NCI-H524 treated with DMSO at 0.1 percent for 48 hours (cell line): ENCODE data around the gene WNK2.
"Not testable (repeated sequence)": the region's sequence is repeated elsewhere in the genome, so short reads cannot be mapped to it uniquely, and the experiment has no call there.

Experiments
- DNase-seq: peaks from one replicate; lab custom pipeline; 2025; lab: John Stamatoyannopoulos, UW

WNK2 gene

GRCh38 chr9:93336720-93337119 is 152.8 kb downstream of the WNK2 start:
- no peak for DNase-seq

GRCh38 chr9:93338196-93338595 is 154.3 kb downstream of the WNK2 start:
- DNase-seq, result not testable (repeated sequence)

GRCh38 chr9:93340091-93340490 is 156.2 kb downstream of the WNK2 start:
- no peak for DNase-seq

- not testable (repeated sequence) for DNase-seq
Measured at GRCh38 chr9:93341820-93342219, 157.9 kb downstream of the WNK2 start.

GRCh38 chr9:93342428-93342827 is 158.5 kb downstream of the WNK2 start:
- not testable (repeated sequence) for DNase-seq

GRCh38 chr9:93343663-93344062 is 159.7 kb downstream of the WNK2 start:
- no peak for DNase-seq

GRCh38 chr9:93345643-93346230 is 161.8 kb downstream of the WNK2 start:
- DNase-seq, result no peak

GRCh38 chr9:93346231-93347112 is 162.5 kb downstream of the WNK2 start:
- no peak for DNase-seq

- not testable (repeated sequence) for DNase-seq
Measured at GRCh38 chr9:93347371-93347975, 163.5 kb downstream of the WNK2 start.

- DNase-seq, result not testable (repeated sequence)
Measured at GRCh38 chr9:93353413-93354310, 169.7 kb downstream of the WNK2 start.

- no peak for DNase-seq
Measured at GRCh38 chr9:93354451-93354850, 170.5 kb downstream of the WNK2 start.

- DNase-seq, result no peak
Measured at GRCh38 chr9:93355827-93356226, 171.9 kb downstream of the WNK2 start.

- DNase-seq, result no peak
Measured at GRCh38 chr9:93357649-93358048, 173.7 kb downstream of the WNK2 start.

GRCh38 chr9:93359907-93360306 is 176.0 kb downstream of the WNK2 start:
- DNase-seq, result not testable (repeated sequence)

- no peak for DNase-seq
Measured at GRCh38 chr9:93361995-93362394, 178.1 kb downstream of the WNK2 start.

GRCh38 chr9:93364734-93365426 is 180.9 kb downstream of the WNK2 start:
- DNase-seq, result no peak

- DNase-seq, result no peak
Measured at GRCh38 chr9:93365427-93366118, 181.6 kb downstream of the WNK2 start.

GRCh38 chr9:93366119-93366447 is 182.1 kb downstream of the WNK2 start:
- DNase-seq, result no peak

GRCh38 chr9:93366486-93366885 is 182.5 kb downstream of the WNK2 start:
- DNase-seq, result not testable (repeated sequence)

GRCh38 chr9:93368437-93368836 is 184.5 kb downstream of the WNK2 start:
- DNase-seq, result no peak

GRCh38 chr9:93369686-93370085 is 185.7 kb downstream of the WNK2 start:
- no peak for DNase-seq
